ENCODE measurements around the gene TRIM36.

Gene TRIM36, protein sequence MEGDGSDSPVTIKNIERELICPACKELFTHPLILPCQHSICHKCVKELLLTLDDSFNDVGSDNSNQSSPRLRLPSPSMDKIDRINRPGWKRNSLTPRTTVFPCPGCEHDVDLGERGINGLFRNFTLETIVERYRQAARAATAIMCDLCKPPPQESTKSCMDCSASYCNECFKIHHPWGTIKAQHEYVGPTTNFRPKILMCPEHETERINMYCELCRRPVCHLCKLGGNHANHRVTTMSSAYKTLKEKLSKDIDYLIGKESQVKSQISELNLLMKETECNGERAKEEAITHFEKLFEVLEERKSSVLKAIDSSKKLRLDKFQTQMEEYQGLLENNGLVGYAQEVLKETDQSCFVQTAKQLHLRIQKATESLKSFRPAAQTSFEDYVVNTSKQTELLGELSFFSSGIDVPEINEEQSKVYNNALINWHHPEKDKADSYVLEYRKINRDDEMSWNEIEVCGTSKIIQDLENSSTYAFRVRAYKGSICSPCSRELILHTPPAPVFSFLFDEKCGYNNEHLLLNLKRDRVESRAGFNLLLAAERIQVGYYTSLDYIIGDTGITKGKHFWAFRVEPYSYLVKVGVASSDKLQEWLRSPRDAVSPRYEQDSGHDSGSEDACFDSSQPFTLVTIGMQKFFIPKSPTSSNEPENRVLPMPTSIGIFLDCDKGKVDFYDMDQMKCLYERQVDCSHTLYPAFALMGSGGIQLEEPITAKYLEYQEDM

DNA sequence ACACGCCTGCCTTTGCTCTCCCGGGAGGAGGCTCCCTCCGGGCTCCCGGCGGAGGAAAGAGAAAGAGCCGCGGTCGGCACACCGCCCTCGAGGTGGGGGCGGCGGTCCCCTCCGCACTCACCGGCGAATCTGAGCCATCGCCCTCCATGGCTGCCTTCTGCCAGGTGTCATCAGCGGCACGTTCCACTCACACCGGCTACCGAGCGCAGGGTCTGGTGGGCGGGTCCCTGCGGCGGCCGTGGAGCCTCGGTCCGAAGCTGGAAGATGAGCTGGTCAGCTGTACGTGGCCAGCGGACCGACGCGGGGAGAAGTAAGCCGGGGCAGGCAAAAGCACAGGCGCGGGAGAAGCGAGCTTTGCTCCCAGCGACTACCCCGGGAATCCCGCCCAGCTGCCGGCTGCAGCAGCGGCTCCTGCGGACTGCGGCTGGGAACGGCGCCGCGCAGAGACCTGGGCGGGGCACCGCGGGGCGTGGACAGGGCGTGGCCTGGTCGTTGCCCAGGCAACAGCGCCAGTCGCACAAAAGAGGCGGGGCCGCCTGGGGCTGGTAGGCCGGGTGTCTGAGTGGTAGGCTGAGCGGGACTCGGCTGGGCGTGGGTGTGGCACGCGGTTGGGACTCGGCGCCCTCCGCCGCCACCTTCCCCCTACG lies at the start of gene TRIM36:
TRIM36 (minus strand) TSS at position 422 of the 647 bp plus-strand sequence; CDS start at position 148, 274 bp downstream.
- peak; percentile 22 to 95 (median 84) for DNase-seq

DNA sequence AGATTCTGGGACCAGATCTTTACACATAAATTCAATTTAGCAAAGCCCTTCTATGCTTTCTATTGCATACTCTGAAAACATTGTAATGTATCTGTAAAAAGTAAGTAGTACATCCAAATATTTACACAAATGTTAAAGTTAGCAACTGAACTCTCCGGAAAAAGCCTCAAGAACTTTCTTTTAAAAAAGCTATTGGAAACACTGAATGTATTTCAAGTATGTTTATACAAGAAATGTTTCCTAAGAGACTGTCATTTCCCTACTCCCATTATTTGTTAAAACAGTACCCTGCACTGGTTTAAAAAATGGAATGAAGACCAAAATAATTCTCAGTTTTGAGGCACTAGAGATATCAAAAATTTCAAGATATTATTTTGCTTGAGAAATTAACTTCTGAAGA lies 44.8 kb upstream of the TRIM36 start:
- DNase-seq = no peak

DNA sequence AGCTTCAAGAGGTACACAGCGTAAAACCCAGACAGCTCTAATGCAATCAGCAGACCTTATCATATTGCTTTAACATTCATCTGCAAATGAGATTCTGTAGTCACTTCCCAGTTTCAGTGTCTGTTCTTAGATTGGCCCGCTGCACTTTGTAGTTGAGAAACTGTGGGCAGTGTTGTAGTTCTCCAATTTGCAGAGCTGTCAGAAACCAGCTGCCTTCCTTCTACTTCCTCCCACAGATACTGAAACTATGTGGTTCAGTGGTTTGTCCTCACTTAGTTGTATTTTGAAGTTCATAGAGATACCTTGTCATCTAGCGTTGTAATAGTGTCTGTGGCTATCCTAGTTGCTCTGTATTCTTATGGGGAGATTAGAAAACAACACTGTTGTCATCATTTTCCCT lies 39.6 kb upstream of the TRIM36 start:
- peak in 5 of 56 donors; percentile 1 to 10 (median 3) for DNase-seq

DNA sequence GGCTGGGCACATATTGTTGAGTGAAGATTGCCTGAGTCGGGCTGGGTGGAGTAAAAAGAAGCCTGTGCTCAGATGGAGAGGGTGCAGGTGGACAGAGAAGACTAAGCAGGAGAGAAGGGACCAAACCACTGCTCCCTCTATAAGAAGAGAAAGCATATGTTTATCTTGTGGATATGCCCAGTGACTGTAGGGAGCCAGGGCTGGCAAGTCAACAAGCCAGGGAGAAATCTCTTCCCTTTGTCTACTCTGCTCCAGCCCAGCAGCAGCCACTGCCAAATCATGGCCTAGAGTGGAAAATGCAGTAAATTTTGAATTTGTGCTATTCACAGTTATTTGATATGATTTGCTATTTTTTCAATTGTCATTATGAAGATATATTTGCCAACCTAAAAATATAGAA lies 33.2 kb upstream of the TRIM36 start:
- DNase-seq = no peak

DNA sequence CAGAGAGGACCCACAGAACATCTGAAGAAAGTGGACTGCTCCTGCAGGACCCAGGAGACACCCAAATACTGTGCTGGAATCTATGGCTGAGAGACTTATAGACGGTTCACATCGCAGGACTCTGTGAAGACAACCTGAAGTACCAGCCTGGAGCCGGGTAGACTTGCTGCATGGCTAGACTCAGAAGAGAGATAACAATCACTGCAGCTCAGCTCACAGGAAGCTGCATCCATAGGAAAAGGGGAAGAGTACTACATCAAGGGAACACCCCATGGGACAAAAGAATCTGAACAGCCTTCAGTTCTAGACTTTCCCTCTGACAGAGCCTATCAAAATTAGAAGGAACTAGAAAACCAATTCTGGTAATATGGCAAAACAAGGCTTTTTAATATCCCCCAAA lies 26.5 kb upstream of the TRIM36 start:
- no peak for DNase-seq

DNA sequence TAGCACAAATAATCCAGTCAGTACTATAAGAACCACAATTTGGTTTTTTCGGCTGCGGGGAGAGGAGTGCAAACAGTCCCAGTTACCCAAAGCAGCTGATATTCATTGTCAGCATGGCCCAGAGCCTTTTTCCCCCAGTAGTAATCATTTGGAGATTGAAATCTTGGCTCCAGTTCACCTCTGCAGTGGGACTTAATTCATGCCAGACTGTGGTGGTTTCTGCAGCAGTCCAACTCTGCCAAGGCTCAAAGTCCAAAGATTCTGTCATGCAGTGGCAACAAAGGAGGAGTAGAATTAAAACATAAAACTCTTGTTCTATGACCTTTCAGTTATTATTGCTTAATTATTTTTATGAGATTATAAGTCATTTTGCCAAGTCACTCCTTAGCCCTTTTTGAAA lies 25.0 kb upstream of the TRIM36 start:
- peak in 1 of 56 donors; percentile 19 for DNase-seq

DNA sequence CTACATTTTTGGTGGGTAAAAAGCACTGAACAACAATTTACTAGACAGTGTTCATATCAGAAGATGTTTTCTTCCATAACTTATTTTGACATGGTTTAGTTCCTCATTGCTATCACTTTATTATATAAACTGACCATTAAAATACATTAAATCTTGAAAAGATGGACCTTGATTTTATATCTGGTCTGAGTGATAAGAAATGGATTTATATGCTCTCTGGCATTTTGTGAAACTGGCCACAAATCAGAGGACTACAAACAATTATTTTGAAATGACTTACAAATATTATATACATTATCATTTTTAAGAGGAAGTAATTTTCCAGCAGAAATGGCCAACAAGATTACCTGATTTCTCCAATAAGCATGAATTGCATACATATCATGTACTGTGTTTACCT lies 23.6 kb upstream of the TRIM36 start:
- DNase-seq = no peak

DNA sequence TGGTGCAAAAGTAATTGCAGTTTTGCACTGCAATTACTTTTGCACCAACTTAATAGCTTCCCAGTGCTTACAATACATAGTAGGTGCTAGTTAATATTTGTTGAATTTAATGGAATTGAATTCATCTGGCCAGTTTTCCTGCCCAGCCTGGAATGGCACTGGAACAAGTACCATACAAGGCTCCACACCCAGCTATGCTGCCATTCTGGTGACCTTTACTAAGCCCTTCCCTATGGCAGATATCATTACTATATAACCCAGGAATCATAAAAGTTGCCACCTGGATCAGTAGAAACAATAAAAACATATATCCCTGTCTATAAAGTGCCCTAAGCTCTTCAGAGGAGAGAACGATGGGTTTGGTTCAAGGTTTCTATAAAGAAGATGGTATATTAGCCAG lies 22.4 kb upstream of the TRIM36 start:
- DNase-seq = no peak

DNA sequence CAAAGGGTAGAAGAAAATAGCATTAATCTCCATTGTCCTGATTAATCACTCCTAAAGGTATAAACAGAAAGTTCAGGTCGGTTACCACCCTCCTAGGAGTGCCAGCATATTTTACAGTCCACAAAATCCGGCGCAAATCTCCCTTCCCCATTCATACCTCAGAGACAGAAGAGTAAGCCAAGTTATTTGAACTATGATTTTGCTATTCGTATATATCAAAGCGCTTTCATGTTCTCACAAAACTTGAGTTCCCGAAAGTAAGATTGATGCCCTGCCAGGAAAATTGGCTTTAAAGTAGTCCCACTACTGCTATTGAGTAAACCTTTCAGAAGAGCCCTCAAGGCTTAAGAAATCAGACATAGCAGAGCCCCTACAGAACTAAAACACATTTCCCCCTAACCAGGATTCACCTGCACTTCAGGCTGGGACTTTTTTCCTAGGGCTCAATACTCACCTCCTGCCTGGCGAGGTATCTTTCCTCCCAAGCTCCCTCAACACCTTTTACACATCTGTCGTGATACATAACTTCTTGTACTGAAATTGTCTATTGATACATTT lies 21.8 kb upstream of the TRIM36 start:
- DNase-seq = no peak

DNA sequence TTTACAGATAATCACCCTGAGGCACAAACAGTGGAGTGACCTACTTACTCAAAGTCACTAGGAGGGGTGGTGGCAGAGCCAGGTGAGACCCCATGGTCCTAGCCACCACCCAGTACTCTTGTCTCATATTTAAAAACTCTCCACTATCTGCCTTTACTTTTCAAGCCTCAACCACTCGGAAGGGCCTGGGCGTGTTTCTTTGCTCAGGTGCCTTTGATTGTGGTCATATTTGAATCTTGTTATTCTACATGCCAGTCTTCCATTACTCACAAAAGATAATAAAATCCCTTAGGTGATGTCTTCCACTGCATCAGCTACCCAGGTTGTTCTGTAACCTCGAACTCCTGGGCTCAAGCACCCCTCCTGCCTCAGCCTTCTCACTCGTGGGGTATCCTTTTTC lies 20.7 kb upstream of the TRIM36 start:
- no peak for DNase-seq

DNA sequence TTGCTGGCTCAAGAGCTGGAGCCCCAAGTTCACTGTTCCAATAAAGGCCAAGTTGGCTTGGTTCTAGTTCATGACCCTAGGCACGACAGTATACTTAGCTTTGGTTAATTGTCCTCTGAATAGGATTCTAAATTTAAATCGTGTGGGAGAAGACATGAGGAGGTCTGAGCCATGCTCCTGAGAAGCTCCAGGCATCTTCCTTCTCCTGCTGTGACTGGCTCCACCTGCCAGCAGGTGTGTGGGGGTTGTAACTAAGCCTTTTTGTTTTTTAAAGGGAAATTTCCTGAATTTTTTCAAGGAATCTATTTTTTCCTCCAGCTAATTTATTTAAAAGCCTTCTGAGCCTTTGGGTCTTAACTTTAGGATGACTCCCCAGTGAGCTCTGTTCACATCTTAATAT lies 20.2 kb upstream of the TRIM36 start:
- DNase-seq = no peak

DNA sequence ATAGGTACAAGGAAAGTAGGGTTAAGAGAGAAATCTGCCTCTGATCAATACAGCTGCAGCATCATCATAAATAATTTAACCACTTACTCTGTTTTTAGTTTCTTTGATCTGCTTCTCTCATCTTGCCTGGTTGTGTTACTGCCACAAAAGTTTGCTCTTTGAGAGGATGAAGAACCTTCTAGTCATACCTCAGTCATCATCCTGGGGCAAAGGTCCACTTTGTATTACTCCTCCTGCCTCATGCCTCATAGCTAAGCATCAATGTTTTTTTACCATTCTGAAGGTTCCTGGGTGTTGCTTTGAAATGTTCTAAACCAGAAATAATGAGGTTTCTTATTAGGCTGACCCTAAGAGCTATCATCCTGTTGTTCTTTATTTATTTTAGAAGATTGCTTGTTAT lies 17.1 kb upstream of the TRIM36 start:
- DNase-seq = no peak

DNA sequence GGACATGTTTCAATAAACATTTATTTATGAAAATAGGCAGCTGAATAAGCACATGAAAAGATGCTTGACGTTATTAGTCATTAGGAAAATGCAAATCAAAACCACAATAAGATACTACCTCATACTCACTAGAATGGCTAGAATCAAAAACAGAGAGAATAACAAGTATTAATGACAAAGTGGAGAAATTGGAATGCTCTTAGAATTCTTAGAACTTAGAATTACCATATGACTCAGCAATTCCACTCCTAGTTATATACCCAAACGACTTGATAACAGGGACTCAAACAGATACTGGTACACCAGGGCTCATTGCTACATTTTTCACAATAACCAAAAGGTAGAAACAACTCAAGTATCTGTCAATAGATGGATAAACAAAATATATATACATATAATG lies 15.1 kb upstream of the TRIM36 start:
- no peak for DNase-seq

DNA sequence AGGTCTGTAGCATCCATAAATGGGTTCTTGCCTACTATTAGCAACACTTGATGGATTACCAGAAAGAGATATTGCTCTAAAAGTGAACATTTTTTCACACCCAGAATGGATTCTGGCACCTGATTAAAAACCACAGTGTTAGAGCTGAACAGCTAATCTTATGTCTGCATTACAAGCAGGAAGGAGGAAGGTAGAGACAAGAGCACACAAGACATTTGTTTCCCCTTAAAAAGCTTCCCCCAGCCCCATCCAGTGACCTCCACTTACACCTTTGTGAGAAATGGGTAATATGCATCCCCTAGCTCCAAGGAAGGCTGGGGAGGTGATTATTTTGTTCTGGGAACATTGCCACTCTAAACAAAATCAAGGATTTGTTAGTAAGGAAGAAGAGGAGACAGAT lies 12.0 kb upstream of the TRIM36 start:
- no peak for DNase-seq

DNA sequence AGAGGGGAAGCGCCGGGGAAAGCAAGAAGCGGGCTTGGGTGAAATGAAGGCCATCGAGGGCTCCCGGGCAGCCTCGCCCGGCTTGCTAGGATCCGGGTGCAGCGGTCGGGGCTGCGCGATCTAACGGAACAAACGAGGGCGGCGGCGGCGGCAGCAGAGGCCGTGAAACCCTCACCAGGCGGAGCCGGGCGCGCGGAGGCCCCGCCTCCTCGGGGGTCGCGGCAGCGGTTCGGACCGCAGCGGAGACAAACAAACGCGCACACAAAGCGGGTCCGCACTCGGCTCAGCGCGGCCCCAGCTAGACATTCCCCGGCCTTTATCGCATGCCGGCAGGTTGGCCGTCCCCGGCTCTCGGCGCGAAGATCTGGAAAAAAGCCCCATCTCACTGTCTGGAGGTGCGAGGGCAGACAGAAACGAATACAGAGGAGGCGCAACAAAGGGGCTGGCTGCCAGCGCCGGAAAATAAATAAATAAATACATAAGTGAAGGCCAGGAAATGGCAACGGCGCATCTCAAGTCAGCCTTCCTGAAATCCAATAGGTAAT lies 10.5 kb upstream of the TRIM36 start:
- DNase-seq = peak in 9 of 56 donors; percentile 10 to 56 (median 31)

DNA sequence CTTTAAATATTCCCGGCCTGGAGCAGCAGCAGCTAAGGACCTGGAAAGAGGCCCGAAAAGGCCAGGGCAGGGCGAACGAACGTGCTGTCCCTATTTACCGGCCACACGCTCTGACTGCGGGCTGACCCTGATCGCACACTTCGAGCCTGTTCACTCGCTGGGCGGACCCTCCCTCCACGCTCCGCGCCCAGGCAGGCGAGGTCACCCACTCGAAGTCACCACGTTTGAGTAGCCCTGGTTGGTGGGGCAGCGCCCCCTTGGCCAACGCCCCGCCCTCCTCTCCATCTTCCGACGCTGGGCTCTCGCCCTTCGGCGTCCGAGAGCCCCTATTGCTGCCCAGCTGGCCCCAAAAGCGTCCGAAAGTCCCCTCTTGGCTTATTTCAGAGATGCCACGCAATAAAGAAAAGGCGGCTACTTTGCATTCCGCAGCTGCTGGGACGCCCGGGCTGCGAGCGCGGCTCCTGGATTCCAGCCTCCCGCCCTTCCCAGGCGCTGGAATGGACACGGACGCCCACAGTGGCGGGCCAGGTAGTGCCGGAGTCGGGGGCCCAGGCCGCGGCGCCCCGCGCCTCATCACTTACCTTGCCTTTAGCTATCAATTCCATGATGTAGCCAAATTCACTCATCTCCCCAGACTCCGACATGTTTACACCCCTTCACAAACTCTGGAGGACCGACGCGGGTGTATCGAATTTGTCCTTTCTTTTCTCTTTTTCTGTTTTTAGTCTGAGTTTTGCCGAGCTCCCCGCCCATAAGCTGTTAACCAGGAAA lies 9.9 kb upstream of the TRIM36 start:
- DNase-seq = peak in 5 of 56 donors; percentile 6 to 39 (median 28)

DNA sequence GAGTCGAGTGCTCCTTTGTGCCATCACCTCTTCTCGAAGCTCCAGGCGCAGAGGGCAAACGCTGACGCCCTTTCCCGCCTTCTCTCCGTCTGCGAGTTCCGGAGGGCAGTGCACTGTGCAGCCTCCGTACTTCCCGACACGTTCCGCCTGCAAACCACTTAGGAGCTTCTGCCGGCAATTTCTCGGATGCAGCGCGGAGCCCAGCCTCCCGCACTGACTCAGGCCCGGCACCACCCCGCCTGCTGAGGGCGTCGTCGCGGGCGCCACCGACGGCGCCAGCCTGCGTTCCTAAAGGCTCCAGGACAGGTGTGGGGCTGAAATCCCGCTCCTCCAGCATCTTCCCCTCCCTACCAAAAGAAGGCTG lies 9.3 kb upstream of the TRIM36 start:
- DNase-seq = peak in 1 of 56 donors; percentile 29

DNA sequence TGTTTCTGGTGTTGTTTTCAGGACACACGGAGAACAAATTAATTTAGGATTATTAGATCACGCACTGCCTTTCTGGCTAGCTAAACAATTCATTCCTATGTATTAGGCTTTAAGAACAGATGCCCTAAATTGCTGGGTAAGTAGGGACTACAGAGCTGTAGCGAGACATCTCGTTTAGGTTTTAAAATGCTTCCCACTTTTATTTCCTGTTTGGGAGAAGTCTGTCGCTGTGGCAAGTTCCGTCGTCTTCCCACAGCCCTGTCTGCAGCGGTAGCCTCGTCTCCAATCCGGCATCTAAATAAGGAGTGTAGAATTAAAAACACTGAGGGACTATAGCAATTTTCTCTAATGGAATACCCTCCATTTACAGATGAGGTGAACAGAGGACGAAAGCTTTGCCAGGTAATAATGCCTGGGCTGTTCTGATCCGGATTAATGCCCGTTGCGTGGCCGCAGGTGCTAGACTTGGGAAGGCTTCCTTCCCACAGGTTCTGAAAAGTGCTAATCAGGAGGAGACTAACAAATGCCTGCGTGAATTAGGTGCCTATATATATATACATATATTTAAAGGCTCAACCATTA lies 1.3 kb upstream of the TRIM36 start:
- DNase-seq = no peak

DNA sequence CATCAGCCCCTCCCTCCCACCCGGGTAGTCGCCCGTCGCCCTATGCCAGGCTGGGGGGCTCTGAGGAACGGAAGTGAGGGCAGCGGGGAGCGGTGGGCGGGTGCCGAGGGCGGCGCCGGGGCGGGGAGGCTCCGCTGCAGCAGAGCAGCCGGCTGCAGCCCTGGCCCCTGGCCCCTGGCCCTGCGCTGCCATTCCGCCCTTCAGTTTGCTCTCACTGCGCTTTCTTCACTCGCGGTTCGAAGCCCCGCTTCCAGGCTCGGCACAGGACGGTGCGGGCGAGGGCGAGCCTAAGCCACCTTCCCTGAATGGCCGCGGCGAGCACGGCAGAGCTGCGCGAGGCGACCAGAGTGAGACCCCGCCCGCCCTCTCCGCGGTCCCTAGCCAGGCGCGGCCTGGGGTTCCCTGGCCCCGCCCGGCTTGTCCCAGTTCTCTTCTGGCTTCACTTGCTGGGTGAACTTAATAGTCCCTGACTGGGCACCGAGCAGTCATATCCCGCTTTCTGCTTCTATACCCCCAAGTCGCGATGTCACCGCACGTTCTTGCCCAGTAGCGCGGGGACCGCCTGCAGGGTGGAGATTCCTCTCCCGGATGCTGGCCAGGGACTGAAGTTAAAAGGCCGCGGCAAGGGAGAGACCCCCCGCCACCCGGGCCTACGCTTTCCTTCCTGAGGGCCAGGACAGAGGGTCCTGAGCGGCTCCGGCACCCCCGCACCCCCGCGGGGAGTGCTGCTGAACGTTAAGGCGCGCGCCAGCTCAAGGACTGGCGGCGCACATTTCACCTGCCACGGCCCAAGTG lies 623 bp upstream of the TRIM36 start:
- DNase-seq = peak in 5 of 56 donors; percentile 40 to 62 (median 48)

Measured in nucleus accumbens (tissue), 56 donors.